22Rv1 (cell line): Measurements from ENCODE around the gene TMEM53.

Experiments used
- CTCF ChIP-seq: fragments of 450-650 bp; IDR thresholded peaks from 2 replicates; pipeline ENCODE4 v1.5.1; 2017; ENCODE audit warnings: mild to moderate bottlenecking
- ZFX ChIP-seq: fragments of 450-650 bp; IDR thresholded peaks from 2 replicates; pipeline ENCODE4 v1.6.1; 2017; ENCODE audit warnings: antibody characterized with exemption, borderline replicate concordance

- no peak for TF ChIP-seq CTCF
- TF ChIP-seq ZFX: no peak
Observed at GRCh38 chr1:44684525-44684924, 10.2 kb upstream of the TMEM53 start.
